K562 (cell line): ENCODE data around the gene NRARP. TPM values are rescaled to one million over a fixed set of nuclear protein-coding genes. Genes with fewer than 3 reads are reported as not detected.
A peak's percentile ranks its signal among the peaks of the same experiment; 100 is the strongest.

Source experiments
- ATAC-seq: fragments of 200-7000 bp; cut with Tn5 transposase; 3 replicates; pipeline ENCODE4 v1.9.1; 2020; ENCODE audit warnings: moderate library complexity
- BruUV-seq: library from RNA; stranded (reverse); fragments of 400-500 nt; replicated peaks from 2 replicates; lab custom pipeline; 2021; lab: Mats Ljungman, UMichigan
- CTCF ChIA-PET: fragments of 300-600 bp; formaldehyde crosslinking; extraction: SDS; loops from one replicate; lab custom pipeline; 2021; ENCODE audit warnings: low intra/inter-chr PET ratio; lab: Yijun Ruan, JAX
- POLR2A ChIA-PET: fragments of 300-600, 350-650 bp; sonication (Branson Sonifier 250); formaldehyde crosslinking; extraction: SDS; loops from one replicate; lab custom pipeline; 2021; ENCODE audit warnings: antibody characterized with exemption, inconsistent platforms; lab: Yijun Ruan, JAX
- DNase-seq, 4 experiments: peaks; one replicate each; pipeline versions ENCODE4 v3.0.0 to v3.0.0-alpha.2; 2011 to 2018; ENCODE audit warnings: low spot score in 3 of 4, mixed read lengths in 3 of 4; ENCODE audit errors: extremely low read depth in 1 of 4
- FAIRE-seq: peaks from 2 replicates; lab custom pipeline; 2011; peaks lifted over from hg19 to GRCh38; lab: Jason Lieb, UNC
- H2AFZ ChIP-seq: 2 replicates; pipeline ENCODE4 v1.6.0; 2011; ENCODE audit warnings: low read depth, low read length, control low read depth, inconsistent platforms
- H3K27ac ChIP-seq: fragments of 200-600 bp; 3 replicates; pipeline ENCODE4 v1.8.0; 2011; ENCODE audit warnings: low read depth, mild to moderate bottlenecking, control low read depth, inconsistent platforms, low read length, moderate library complexity, mixed read lengths; ENCODE audit errors: extremely low read depth
- H3K27me3 ChIP-seq, 2 experiments: fragments of 300-600 bp in 1 of 2; 2 replicates in 1 of 2; 3 replicates in 1 of 2; pipeline versions ENCODE4 v1.6.0 to v1.8.0; 2011; ENCODE audit warnings: inconsistent platforms in 2 of 2, low read length in 2 of 2, mild to moderate bottlenecking in 1 of 2, mixed read lengths in 1 of 2, moderate library complexity in 1 of 2; ENCODE audit not compliant: control insufficient read depth in 2 of 2, insufficient read depth in 2 of 2
- H3K36me3 ChIP-seq: fragments of 300-600 bp; 3 replicates; pipeline ENCODE4 v1.8.0; 2011; ENCODE audit warnings: mild to moderate bottlenecking, low read length, inconsistent platforms; ENCODE audit not compliant: control insufficient read depth, insufficient read depth
- H3K4me1 ChIP-seq, 2 experiments: fragments of 200-600 bp in 1 of 2; replicated peaks in 1 of 2; 2 replicates in 1 of 2; 3 replicates in 1 of 2; pipeline versions ENCODE4 v1.5.1 to v1.8.0; 2011; ENCODE audit warnings: inconsistent platforms in 2 of 2, low read length in 2 of 2, mild to moderate bottlenecking in 1 of 2, mixed read lengths in 1 of 2, moderate library complexity in 1 of 2; ENCODE audit not compliant: control insufficient read depth in 2 of 2, insufficient read depth in 2 of 2
- H3K4me2 ChIP-seq: 2 replicates; pipeline ENCODE4 v1.6.1; 2011; ENCODE audit warnings: low read length, control low read depth, inconsistent platforms, mixed read lengths; ENCODE audit not compliant: insufficient read depth
- H3K4me3 ChIP-seq: fragments of 200-600 bp; sonication (generic), shearing (Covaris generic); 2 replicates; pipeline ENCODE4 v1.5.1; 2016; ENCODE audit warnings: control low read depth, inconsistent platforms
- H3K79me2 ChIP-seq: fragments of 200-600 bp; 3 replicates; pipeline ENCODE4 v1.8.0; 2011; ENCODE audit warnings: low read length, inconsistent platforms; ENCODE audit not compliant: control insufficient read depth, insufficient read depth
- H3K9ac ChIP-seq, 2 experiments: 2 replicates each; pipeline versions ENCODE4 v1.6.0 to v1.6.1; 2011; ENCODE audit warnings: low read depth in 2 of 2, low read length in 2 of 2, control low read depth in 1 of 2, inconsistent platforms in 1 of 2, mild to moderate bottlenecking in 1 of 2, mixed read lengths in 1 of 2; ENCODE audit not compliant: insufficient read depth in 1 of 2
- H3K9me1 ChIP-seq: one replicate; pipeline ENCODE4 v1.6.0; 2011; ENCODE audit warnings: inconsistent platforms, mild to moderate bottlenecking, low read length, moderate library complexity; ENCODE audit not compliant: control insufficient read depth, insufficient read depth
- H3K9me3 ChIP-seq: replicated peaks from 2 replicates; pipeline ENCODE4 v1.5.1; 2011; ENCODE audit warnings: low read depth, low read length, inconsistent platforms; ENCODE audit not compliant: control insufficient read depth, insufficient read depth
- H4K20me1 ChIP-seq: replicated peaks from 2 replicates; pipeline ENCODE4 v1.6.1; 2011; ENCODE audit warnings: low read length, inconsistent platforms, mixed read lengths; ENCODE audit not compliant: control insufficient read depth, insufficient read depth
- BACH1 ChIP-seq: fragments of 200-800 bp; sonication (Bioruptor generic); IDR thresholded peaks from 2 replicates; pipeline ENCODE4 v1.6.1; 2016; ENCODE audit warnings: missing genetic modification characterization, missing compliant biosample characterization
- CHD1 ChIP-seq: fragments of 200-600 bp; sonication (generic); IDR thresholded peaks from one replicate; pipeline ENCODE4 v1.6.1; 2012; ENCODE audit warnings: mild to moderate bottlenecking, moderate library complexity, low read length, inconsistent platforms
- GABPB1 ChIP-seq: sonication (generic); formaldehyde crosslinking; IDR thresholded peaks from 2 replicates; pipeline ENCODE4 v1.8.0; 2022; ENCODE audit warnings: mild to moderate bottlenecking, missing genetic modification reagents
- HIVEP1 ChIP-seq: fragments of 250-450 bp; sonication (Bioruptor Pico); IDR thresholded peaks from 2 replicates; pipeline ENCODE4 v1.4.0; 2020; ENCODE audit warnings: mild to moderate bottlenecking
- NCOA4 ChIP-seq: fragments of 450-650 bp; IDR thresholded peaks from 2 replicates; pipeline ENCODE4 v1.6.1; 2018; ENCODE audit warnings: mild to moderate bottlenecking; ENCODE audit not compliant: partially characterized antibody
- NFXL1 ChIP-seq: fragments of 450-650 bp; formaldehyde crosslinking; IDR thresholded peaks from 2 replicates; pipeline ENCODE4 v1.4.0; 2021; ENCODE audit warnings: mild to moderate bottlenecking
- POLR2G ChIP-seq: fragments of 200-400 bp; formaldehyde crosslinking; IDR thresholded peaks from 2 replicates; pipeline ENCODE4 v1.6.1; 2017; ENCODE audit warnings: low read depth, mild to moderate bottlenecking, antibody characterized with exemption, low read length, moderate library complexity
- RBFOX2 ChIP-seq: fragments of 200-400 bp; formaldehyde crosslinking; IDR thresholded peaks from 2 replicates; pipeline ENCODE4 v1.6.1; 2017; ENCODE audit warnings: low read depth, mild to moderate bottlenecking, low read length, moderate library complexity
- RBM22 ChIP-seq: fragments of 200-400 bp; formaldehyde crosslinking; IDR thresholded peaks from 2 replicates; pipeline ENCODE4 v1.6.1; 2018; ENCODE audit warnings: low read length, low read depth; ENCODE audit not compliant: poor library complexity, severe bottlenecking
- ZKSCAN1 ChIP-seq: fragments of 150-350 bp; IDR thresholded peaks from 2 replicates; pipeline ENCODE4 v1.6.1; 2016; ENCODE audit warnings: low read depth, low read length
- ZNF134 ChIP-seq: fragments of 250-450 bp; sonication (Bioruptor Pico); conservative IDR thresholded peaks from 2 replicates; pipeline ENCODE4 v1.4.0; 2020
- ZNF274 ChIP-seq: IDR thresholded peaks from 2 replicates; pipeline ENCODE4 v1.6.1; 2011; ENCODE audit warnings: low read depth, mild to moderate bottlenecking, low read length, moderate library complexity, borderline replicate concordance
- WGBS: fragments of 100-300 bp; shearing (Covaris generic); methylation state at CpG from one replicate; pipeline ENCODE4 v1.1.6; 2016; ENCODE audit warnings: low coverage, mixed read lengths; ENCODE audit not compliant: insufficient coverage; ENCODE audit errors: missing lambda C conversion rate; 5-methylcytosine and 5-hydroxymethylcytosine counted together
- in situ Hi-C: fragments of 300-500 bp; cut with MboI; formaldehyde crosslinking; loops from 4 replicates; pipeline ENCODE4 v1.15.0; 2018; ENCODE audit warnings: inconsistent platforms, mixed read lengths
- intact Hi-C: fragments of 100-400 bp; cut with micrococcal nuclease; formaldehyde crosslinking; loops from 2 replicates; pipeline ENCODE4 v1.14.2; 2022
- polyA plus RNA-seq, 8 experiments: library from polyadenylated mRNA; depleted of rRNA in 4 of 8; stranded (reverse) in 5 of 8; unstranded in 3 of 8; fragments of >200 nt; fragmentation: Nextera tagmentation in 2 of 8; fragmentation: Illumina TruSeq in 1 of 8; extraction: Ambion mirVana in 2 of 8; extraction: Trizol in 1 of 8; gene quantifications; 2 replicates each; pipeline versions ENCODE4 v1.2.1 to v1.2.3, GENCODE V29; 2011 to 2014; ENCODE audit warnings: inconsistent platforms in 1 of 8, missing spikeins in 1 of 8
- total RNA-seq, 7 experiments: library from RNA; depleted of rRNA in 6 of 7; stranded (reverse); fragments of >200 nt in 6 of 7; fragmentation: Illumina TruSeq in 2 of 7; extraction: Trizol in 2 of 7; gene quantifications; 2 replicates each; pipeline versions ENCODE4 v1.2.1 to v1.2.3, GENCODE V29; 2011 to 2021; ENCODE audit warnings: low replicate concordance in 1 of 7
- TF ChIP-seq, protein P1 (sequence below): sonication (generic); formaldehyde crosslinking; IDR thresholded peaks from 2 replicates; pipeline ENCODE4 v1.8.0; 2022; ENCODE audit warnings: mild to moderate bottlenecking, low read depth, missing genetic modification reagents
- TF ChIP-seq, protein P2 (sequence below), 2 experiments: fragments of 450-650 bp in 1 of 2; IDR thresholded peaks; 2 replicates each; pipeline ENCODE4 v1.6.1; 2011 to 2017; ENCODE audit warnings: low read depth in 2 of 2, antibody characterized with exemption in 1 of 2, borderline replicate concordance in 1 of 2, low read length in 1 of 2, mild to moderate bottlenecking in 1 of 2, mixed read lengths in 1 of 2; ENCODE audit not compliant: control insufficient read depth in 1 of 2

NRARP gene
- total and polyA plus RNA-seq, 9 of the 15 experiments (the other 6 are each of a cell fraction or from before 2014, with no cell fraction given): 2.0 to 24.5 (median 7.2) TPM; not detected in 2

DNA sequence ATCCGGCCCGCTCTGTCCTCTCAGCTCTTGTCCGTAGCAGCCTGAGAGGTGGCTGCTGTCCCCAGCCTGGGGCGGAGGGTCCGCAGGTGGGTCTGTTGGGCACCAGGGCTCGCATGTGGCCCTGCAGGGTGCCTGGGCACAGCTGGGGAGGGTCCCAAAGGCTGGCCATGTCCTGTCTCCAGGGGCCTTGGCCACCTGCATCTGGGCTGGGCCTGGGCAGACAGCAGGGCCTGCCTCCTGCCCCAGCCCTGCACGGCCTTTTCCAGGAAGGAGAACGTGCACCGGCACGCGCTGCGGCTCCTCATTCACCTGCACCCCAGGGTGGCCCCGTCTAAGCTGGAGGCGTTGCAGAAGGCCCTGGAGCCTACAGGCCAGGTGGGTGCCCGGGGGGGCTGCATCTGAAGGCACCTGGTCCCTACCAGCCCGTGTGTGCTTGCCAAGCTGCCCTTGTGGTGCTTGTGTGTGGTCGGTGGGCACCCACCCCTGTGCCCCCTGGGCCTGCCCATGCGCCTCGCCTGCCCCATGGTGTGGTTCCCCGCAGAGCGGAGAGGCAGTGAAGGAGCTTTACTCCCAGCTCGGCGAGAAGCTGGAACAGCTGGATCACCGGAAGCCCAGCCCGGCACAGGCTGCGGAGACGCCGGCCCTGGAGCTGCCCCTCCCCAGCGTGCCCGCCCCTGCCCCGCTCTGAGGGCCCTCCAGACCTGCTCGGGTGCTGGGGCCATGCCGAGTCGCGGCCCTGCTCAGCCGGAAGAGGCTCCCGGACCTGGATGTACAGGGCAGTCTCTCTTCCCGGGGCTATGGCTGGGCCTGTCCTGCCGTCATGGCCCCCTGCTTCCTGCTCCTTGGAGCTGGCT, 29.6 kb downstream of the NRARP start:
- Histone ChIP-seq H3K4me3 (no peak overlapping the region), H3K27ac (no peak overlapping the region), H3K9me1 (no peaks in the 10 kb centered on the region), H3K4me2 (no peak overlapping the region), H3K36me3 (peaks cover 53% of the 10 kb centered on the region), H4K20me1 (no peaks in the 10 kb centered on the region), H3K9me3 (no peaks in the 10 kb centered on the region), H3K79me2 (peaks cover 10% of the 10 kb centered on the region; the same call in 2 of the 3 replicates), H3K9ac (peak overlapping the region in 1 of 2 experiments; percentile 65; a peak in 2 of 4 replicates), H3K27me3 (no peaks in the 10 kb centered on the region), H2AFZ (no peak overlapping the region), H3K4me1 (peaks cover 37 to 83% of the 10 kb centered on the region in 2 experiments)
- TF ChIP-seq BACH1: no peak
- TF ChIP-seq NFXL1 (CRISPR knock-in tag): no peak
- TF ChIP-seq ZNF274: no peak
- no peak for TF ChIP-seq ZNF134 (CRISPR knock-in tag)
- no peak for TF ChIP-seq HIVEP1 (CRISPR knock-in tag)
- no peak for TF ChIP-seq CHD1
- TF ChIP-seq, protein P1, sequence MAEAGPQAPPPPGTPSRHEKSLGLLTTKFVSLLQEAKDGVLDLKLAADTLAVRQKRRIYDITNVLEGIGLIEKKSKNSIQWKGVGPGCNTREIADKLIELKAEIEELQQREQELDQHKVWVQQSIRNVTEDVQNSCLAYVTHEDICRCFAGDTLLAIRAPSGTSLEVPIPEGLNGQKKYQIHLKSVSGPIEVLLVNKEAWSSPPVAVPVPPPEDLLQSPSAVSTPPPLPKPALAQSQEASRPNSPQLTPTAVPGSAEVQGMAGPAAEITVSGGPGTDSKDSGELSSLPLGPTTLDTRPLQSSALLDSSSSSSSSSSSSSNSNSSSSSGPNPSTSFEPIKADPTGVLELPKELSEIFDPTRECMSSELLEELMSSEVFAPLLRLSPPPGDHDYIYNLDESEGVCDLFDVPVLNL (CRISPR knock-in tag): no peak
- no peak for TF ChIP-seq NCOA4
- TF ChIP-seq ZKSCAN1: no peak
- peak; percentile 61 for TF ChIP-seq POLR2G
- peak; percentile 31 for TF ChIP-seq RBM22
- TF ChIP-seq, protein P2, sequence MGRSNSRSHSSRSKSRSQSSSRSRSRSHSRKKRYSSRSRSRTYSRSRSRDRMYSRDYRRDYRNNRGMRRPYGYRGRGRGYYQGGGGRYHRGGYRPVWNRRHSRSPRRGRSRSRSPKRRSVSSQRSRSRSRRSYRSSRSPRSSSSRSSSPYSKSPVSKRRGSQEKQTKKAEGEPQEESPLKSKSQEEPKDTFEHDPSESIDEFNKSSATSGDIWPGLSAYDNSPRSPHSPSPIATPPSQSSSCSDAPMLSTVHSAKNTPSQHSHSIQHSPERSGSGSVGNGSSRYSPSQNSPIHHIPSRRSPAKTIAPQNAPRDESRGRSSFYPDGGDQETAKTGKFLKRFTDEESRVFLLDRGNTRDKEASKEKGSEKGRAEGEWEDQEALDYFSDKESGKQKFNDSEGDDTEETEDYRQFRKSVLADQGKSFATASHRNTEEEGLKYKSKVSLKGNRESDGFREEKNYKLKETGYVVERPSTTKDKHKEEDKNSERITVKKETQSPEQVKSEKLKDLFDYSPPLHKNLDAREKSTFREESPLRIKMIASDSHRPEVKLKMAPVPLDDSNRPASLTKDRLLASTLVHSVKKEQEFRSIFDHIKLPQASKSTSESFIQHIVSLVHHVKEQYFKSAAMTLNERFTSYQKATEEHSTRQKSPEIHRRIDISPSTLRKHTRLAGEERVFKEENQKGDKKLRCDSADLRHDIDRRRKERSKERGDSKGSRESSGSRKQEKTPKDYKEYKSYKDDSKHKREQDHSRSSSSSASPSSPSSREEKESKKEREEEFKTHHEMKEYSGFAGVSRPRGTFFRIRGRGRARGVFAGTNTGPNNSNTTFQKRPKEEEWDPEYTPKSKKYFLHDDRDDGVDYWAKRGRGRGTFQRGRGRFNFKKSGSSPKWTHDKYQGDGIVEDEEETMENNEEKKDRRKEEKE (IDR thresholded peaks at IDR 0.05; ENCODE audit: borderline replicate concordance in 1 of 2, control insufficient read depth in 1 of 2, low read depth in 2 of 2, low read length in 1 of 2): no peak
- 0 out of 2 replicates have a peak, but pooled peaks have one; percentile 42 for TF ChIP-seq RBFOX2
- no peak for TF ChIP-seq GABPB1
- no peak for FAIRE-seq
- no TSS peak for BruUV-seq
- in situ Hi-C loops: no loop called here
- no peak for ATAC-seq
- DNase-seq: no peak
- POLR2A ChIA-PET: interaction anchor here (0.6 to 1.3 kb wide), 6 partner anchors 9 to 386 kb away, joined by 3 to 6 read pairs (median 3); partner anchors contain the start of gene TRAF2
- CTCF ChIA-PET: no interaction called here
- intact Hi-C loops: no loop called here
- 85% methylated on average over 24 of the region's 39 CpGs for WGBS
